HG03066 (cell line): ENCODE measurements around the gene LMBRD1.
"Not testable (repeated sequence)": the region's sequence is repeated elsewhere in the genome, so short reads cannot be mapped to it uniquely, and the experiment has no call there.

Experiments used
- ATAC-seq: cut with Tn5 transposase; IDR thresholded peaks from one replicate; pipeline ENCODE4 v1.9.1; 2021; ENCODE audit warnings: low read depth; ENCODE audit not compliant: unreplicated experiment

Gene LMBRD1

GRCh38 chr6:69796642-69797390 is at the start of gene LMBRD1:
TSS of gene LMBRD1 (minus strand) at chr6:69797010. CDS start at chr6:69796881, 129 bp downstream.
- peak; percentile 89 for ATAC-seq

- ATAC-seq = no peak
Observed at GRCh38 chr6:69846312-69846711, 49.5 kb upstream of the LMBRD1 start.

- ATAC-seq = no peak
Observed at GRCh38 chr6:69843189-69843588, 46.4 kb upstream of the LMBRD1 start.

DNA sequence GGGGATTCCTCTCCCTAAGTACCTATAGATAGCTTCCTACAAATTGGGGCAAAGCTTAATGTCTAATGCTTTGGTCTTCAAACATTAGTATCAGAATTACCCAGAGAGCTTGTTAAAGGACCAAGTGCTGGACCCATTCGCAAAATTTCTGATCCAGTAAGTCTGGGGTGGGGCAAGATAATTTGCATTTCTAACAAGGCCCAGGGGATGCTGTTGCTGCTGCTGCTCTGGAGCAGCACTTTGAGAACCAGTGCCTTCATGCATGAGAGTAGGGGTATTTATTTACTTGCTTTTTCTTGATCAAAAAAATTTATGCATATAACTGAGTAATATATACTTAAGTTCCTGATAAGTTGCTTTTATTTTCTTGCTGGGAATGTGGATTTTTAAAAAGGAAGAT is 45.1 kb upstream of the LMBRD1 start:
- ATAC-seq = no peak

DNA sequence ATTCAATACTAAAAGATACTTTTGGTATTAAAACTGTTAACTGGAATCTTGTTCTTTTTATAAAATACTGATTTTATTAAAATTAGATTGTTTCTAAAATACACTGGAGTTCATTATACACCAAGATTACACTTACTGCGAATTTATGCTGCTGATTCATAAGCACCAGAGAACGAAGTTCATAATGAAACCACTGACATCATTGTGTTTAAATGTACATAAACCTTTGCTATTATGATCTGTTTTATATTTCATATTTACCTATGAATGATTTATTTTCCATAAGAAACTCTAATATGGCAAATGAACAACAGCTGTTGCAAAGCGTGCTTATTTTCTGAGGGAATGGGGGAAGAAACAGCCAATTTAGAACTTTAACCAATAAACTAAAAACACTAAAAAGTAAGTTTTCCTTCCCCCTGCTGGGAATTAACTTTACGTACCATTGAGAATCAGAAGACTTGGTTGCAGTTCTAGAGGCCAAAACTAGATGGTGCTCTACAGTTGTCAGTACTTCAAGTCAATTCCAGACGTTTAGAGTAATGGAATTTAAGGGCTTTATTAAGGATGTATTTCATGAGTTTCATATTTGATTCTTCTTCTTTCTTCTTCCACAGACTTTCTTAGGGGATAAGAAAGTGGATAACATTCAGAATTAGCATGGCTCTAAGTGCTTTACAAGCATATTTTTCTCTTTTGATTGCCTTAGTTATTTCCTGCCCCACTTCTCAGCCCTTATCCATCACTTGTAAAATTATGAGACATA is 38.8 kb upstream of the LMBRD1 start:
- peak; percentile 75 for ATAC-seq

- ATAC-seq = no peak
Observed at GRCh38 chr6:69832558-69832957, 35.7 kb upstream of the LMBRD1 start.

DNA sequence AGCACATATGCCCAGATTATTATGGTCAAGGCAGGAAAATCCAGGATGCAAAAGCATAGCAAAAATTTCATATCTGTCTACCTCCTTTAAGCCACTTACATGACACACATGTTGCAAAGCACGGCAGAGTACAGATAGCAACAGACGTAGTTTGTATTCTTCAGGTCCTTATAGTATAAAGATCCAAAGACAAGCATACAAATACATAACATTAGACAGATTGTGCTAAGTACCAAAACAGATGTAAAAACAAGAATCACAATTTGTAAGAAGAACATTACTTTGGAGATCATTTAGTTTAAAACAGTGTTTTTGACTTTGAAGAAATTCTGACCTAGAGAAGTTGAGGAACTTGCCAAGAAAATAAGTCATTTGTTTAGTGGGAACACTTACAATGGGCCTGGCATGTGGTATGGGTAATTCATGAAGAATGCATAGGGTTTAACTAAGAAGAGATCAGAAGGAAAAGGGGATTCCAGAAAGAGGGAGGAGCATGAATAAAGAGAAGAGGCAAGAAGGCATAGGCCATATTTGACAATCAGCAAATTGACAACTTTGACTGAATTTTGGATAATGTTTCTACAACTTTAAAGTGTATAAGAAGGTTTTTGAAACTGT is 30.6 kb upstream of the LMBRD1 start:
- no peak for ATAC-seq

GRCh38 chr6:69825904-69826303 is 29.1 kb upstream of the LMBRD1 start:
- ATAC-seq = no peak

DNA sequence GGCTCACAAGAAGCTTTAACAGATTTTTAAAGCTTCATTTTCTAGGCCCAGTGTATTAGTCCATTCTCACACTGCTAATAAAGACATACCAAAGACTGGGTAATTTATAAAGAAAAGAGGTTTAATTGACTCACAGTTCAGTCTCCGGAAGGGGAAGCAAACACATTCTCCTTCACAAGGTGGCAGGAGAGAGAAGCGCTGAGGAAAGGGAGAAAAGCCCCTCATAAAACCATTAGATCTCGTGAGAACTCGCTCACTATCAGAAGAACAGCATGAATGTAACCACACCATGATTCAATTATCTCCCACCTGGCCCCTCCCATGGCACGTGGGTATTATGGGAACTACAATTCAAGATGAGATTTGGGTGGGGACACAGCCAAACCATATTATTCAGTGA is 27.5 kb upstream of the LMBRD1 start:
- ATAC-seq = not testable (repeated sequence)

GRCh38 chr6:69820438-69820837 is 23.6 kb upstream of the LMBRD1 start:
- ATAC-seq = no peak

- ATAC-seq = no peak
Observed at GRCh38 chr6:69820018-69820417, 23.2 kb upstream of the LMBRD1 start.

- no peak for ATAC-seq
Observed at GRCh38 chr6:69819138-69819537, 22.3 kb upstream of the LMBRD1 start.

DNA sequence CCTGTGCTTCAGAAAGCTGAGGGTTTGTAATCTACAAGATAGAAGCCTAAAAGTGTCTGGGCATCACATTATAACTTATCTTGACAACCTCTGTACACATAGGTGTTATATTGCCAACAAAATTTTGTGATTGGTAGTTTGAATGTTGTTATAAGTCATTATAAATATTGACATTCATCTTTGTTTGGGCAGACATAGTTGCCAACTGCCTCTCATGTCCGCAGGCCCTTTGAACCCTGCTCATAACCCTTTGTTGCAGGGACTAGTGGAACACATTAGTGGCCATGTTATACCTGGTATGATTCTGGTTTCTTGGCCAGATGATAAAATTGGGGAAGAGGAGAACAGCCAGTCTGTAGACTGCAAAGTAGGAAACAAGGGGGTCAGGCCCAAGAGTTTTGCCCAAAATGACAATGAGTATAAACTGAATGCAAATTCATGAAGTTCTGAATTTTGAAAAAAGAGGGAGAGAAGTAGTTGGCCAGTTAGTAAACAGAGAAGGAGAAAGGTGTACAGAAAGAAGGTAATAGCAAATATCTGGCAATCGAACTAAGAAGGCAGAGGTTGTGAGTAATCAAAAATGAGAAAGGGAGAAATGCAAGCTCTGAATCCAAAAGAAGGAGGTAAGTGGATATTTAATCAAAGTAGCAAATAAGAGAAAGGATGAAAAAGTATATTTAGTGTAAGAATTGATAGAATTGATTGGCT is 21.6 kb upstream of the LMBRD1 start:
- ATAC-seq = no peak

GRCh38 chr6:69817358-69817757 is 20.5 kb upstream of the LMBRD1 start:
- ATAC-seq = no peak

DNA sequence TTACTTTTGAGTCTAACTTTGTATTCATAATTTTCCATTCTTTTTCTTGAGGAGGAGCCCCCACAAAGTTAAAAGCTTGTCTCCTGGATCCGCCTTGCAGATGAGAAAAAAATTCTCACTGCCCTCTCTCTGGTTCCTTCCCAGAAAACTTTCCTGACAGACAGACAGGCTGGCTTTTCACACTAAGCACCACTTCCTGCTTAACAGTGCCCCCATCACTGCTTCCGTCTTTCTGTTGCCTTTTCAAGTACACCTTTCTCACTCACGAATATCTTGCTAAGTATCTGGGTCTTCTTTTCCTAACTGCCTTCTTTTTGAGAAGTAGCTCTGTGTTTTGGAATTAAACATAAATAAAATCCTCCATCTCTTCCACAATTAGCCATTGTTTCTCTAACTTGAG is 19.8 kb upstream of the LMBRD1 start:
- peak; percentile 44 for ATAC-seq

DNA sequence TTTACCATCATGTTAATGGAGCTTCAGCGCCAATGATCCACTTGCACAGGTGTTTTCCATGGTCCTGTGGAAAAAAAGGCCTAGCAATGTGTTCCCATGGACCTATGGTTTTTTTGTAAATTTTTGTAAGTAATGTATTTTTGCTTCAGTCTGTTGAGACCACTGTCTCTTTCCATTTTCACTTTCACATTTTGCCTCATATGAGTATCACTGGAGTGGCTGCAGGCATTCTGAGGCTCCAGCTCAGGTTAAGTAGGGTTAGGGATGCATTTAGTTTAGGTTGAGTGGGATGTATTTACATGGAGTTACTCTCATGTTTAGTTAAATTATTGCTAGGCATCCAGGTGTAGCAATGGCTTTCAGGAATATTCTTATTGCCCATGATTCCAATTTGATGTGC is 19.2 kb upstream of the LMBRD1 start:
- peak; percentile 75 for ATAC-seq

DNA sequence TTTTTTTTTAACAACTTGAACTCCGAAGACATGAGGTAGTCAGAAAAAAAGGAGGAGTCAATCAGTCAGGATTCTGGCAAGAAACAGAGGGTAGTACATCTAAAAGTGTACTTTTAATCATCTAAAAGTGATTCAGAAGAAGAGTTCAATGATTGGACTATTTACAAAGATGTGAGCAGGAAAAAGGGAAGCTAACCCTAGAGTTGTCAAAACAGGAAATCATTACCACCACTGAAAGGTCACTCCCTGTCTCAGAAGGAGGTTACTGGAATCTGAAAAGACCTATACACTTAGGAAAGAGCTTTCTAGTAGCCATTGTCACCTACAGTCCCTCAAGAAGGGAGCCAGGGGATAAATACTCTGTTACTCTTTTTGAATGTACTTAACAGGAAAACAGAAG is 16.7 kb upstream of the LMBRD1 start:
- ATAC-seq = peak; percentile 46

GRCh38 chr6:69812746-69813427 is 16.1 kb upstream of the LMBRD1 start:
- no peak for ATAC-seq

- ATAC-seq = no peak
Observed at GRCh38 chr6:69802995-69803394, 6.2 kb upstream of the LMBRD1 start.

GRCh38 chr6:69801711-69802110 is 4.9 kb upstream of the LMBRD1 start:
- ATAC-seq = no peak
